Measurements from ENCODE around the gene DAAM2.

DNA sequence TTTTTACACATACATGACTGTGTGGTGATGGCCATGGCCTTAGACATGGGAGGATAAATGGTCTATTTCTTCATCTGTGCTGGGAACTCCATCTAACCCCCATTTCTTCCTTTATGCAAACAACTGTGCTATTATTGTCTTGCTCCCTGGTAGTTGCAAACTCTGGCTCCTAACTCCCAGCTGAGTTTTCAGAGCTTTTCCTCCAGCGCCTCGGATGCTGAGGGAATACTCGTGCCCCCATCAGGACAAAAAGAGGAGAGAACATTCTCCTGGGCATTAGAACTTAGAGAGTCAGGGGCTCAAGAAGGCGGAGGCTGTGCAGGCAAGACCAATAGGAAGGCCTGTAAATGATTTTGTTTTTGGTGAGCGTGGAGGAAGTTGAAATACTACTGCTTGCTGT, 2.1 kb downstream of the DAAM2 start:
- TF ChIP-seq POLR2A (IDR thresholded peaks at IDR 0.05) = no peak
- TF ChIP-seq, protein P1, sequence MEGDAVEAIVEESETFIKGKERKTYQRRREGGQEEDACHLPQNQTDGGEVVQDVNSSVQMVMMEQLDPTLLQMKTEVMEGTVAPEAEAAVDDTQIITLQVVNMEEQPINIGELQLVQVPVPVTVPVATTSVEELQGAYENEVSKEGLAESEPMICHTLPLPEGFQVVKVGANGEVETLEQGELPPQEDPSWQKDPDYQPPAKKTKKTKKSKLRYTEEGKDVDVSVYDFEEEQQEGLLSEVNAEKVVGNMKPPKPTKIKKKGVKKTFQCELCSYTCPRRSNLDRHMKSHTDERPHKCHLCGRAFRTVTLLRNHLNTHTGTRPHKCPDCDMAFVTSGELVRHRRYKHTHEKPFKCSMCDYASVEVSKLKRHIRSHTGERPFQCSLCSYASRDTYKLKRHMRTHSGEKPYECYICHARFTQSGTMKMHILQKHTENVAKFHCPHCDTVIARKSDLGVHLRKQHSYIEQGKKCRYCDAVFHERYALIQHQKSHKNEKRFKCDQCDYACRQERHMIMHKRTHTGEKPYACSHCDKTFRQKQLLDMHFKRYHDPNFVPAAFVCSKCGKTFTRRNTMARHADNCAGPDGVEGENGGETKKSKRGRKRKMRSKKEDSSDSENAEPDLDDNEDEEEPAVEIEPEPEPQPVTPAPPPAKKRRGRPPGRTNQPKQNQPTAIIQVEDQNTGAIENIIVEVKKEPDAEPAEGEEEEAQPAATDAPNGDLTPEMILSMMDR (IDR thresholded peaks at IDR 0.05 in 4 of 5, conservative IDR thresholded peaks at IDR 0.05 in 1 of 5) = no peak

Data from gastrocnemius medialis (tissue), 4 donors.